HS-5 (cell line): ENCODE measurements around the gene TRAPPC1.
A peak's percentile ranks its signal among the peaks of the same experiment; 100 is the strongest.

ENCODE experiments used
- DNase-seq: peaks from one replicate; pipeline ENCODE4 v3.0.0-alpha.2; 2012; ENCODE audit warnings: low read depth

The TRAPPC1 gene

DNA sequence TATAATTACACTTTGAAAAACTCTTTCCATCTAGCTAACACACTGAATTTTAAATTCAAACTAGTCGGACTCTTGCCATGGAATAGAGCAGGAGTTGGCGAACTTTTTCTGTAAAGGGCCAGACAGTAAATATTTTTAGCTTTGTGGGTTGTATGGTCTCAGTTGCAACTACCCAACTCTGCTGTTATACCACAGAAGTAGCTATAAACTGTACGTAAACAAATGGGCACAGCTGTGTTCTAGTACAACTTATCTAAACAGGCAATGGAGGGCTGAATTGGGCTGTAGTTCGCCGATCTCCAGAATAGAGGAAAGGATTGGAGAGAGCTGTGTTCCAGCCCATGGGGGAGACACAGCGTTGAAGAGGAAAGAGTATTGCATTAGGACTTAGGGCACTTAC lies 9.0 kb upstream of the TRAPPC1 start:
- DNase-seq = no peak

DNA sequence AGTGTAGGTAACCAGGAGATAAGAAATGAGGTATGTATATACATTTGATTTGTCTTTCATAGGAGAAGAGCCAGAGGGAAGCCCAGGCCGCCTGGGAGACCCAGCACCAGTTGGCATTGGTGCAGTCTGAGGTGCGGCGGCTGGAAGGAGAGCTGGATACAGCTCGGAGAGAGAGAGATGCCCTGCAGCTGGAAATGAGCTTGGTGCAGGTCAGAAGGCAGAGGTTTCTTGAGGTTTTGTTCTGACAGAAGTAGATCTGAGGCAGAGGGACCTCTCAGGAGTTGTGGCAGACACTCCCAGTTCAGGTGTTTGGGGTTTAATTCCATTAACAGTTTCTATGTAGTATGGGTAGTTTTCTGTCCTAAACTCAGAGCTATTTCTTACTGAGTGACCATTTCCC lies 8.3 kb upstream of the TRAPPC1 start:
- no peak for DNase-seq

GRCh38 chr17:7935859-7936258 lies 4.1 kb upstream of the TRAPPC1 start:
- no peak for DNase-seq

DNA sequence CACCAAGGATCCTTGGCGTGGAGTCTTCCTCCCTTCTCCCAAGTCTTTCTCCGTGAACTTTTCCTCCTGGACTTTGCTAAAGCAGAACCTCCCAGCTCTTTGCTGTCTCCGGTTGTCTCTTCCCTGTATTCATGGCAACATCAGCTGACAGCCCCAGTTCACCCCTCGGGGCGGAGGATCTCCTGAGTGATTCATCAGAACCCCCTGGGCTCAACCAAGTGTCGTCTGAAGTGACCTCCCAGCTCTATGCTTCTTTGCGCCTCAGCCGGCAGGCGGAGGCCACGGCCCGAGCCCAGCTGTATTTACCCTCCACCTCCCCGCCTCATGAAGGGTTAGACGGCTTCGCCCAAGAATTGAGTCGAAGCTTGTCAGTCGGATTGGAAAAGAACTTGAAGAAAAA lies 1.2 kb upstream of the TRAPPC1 start:
- DNase-seq = no peak

DNA sequence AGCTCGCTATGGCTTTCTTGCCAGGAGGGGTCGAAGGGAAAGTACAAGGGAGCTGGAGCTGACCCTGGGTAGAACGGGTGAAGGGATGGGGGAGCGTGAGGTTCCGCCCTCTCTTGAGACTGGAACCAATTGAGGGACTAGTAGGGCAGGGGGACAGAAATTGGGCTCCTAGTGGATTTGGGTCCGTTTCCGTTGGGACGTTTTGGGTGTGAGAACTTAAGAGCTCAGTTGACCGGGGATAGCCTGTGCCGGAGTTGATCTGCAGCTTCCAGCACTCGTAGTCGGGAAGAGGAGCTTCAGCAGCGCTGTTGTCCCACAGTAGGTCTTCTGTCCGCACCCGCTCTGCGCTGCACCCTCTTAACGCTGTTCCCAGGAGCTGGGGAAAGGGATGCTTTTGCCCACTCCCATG lies 741 bp upstream of the TRAPPC1 start:
- no peak for DNase-seq

DNA sequence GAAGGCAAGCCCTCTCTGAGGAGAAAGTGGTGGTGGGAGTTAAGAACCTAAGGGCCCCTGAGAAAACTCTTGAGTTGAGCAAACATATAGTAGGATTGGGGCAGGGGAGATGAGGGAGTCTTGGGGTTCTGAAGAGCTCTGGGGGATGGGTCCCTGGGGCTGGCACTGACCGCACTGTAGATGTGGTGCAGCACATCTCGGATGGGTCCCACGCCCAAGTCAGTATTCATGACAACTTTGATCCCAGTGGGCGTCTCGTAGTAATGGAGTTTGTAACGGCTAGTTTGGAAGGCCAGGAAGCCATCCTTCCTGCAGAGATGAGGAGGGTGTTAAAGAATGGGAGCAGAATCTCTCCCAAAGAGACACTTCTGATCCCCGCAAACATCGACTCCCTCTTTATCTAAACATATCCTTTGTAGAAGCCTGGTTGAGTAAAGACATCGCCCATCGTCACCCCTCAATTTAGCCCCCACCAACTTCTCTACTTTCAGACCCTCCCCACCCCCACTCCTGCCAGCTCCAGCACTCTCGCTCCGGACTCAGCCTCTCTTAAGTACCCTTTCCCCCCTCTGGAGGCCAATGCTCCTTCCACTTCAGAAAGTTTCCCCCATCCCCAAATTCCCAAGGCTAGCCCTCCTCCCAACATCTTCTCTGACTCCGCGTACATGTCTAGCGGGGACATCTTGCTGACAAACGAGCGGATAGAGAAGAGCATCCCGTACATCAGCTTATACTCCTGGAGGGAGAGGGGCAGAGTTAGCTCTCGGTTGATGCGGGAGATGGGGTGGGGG lies 710 bp downstream of the TRAPPC1 start:
- DNase-seq = no peak

GRCh38 chr17:7929158-7930023 lies 2.4 kb downstream of the TRAPPC1 start, which contains the start of gene KCNAB3:
KCNAB3 (minus strand) TSS chr17:7929856; CDS start chr17:7929435, 421 bp downstream.
- DNase-seq = no peak

GRCh38 chr17:7927596-7927995 lies 4.2 kb downstream of the TRAPPC1 start:
- DNase-seq = no peak

GRCh38 chr17:7922845-7923628 lies 8.7 kb downstream of the TRAPPC1 start:
- DNase-seq = no peak

- no peak for DNase-seq
Observed at GRCh38 chr17:7922269-7922844, 9.4 kb downstream of the TRAPPC1 start.

DNA sequence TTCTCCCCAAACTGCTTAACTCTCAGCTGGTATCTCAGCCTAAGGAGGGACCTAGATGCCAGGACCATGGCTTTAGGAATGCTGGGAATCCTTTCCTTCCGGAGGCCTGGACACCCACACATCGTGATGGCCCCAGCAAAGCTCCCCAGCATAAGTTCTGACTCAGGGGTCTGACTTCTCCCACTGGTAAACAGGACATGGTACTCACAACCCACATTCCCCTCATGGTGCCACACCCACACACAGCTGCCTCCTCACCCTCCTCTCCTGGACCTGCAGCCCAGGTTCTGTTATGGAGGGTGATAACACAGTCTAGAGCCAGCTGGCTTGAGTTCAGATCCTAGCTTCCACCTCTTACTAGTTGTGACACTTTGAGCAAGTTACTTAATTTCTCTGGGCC lies 14.9 kb downstream of the TRAPPC1 start:
- peak; percentile 64 for DNase-seq

DNA sequence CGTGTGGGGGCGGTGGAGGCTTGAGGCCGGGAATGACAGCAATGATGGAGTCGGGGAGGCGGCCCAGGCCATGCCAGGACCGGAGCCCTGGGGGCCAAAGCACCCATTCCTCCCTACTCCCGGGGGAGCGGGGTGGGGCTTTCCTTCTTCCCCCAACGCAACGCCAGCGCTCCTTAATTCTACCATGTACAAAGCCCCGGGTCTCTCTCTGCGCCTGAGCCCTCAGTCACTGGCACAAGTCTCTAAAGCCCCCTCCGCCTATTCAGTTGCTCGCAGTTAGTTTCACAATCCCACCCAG lies 15.4 kb downstream of the TRAPPC1 start:
- DNase-seq = no peak

- peak; percentile 90 for DNase-seq
Observed at GRCh38 chr17:7915611-7916384, 15.9 kb downstream of the TRAPPC1 start, which contains the start of gene RNF227. RNF227 (minus strand) TSS chr17:7916289; CDS start chr17:7916195, 94 bp downstream.

- DNase-seq = peak; percentile 64
Observed at GRCh38 chr17:7915179-7915610, 16.6 kb downstream of the TRAPPC1 start.

GRCh38 chr17:7912927-7913524 lies 18.7 kb downstream of the TRAPPC1 start:
- DNase-seq = no peak

GRCh38 chr17:7911116-7911515 lies 20.6 kb downstream of the TRAPPC1 start:
- no peak for DNase-seq

DNA sequence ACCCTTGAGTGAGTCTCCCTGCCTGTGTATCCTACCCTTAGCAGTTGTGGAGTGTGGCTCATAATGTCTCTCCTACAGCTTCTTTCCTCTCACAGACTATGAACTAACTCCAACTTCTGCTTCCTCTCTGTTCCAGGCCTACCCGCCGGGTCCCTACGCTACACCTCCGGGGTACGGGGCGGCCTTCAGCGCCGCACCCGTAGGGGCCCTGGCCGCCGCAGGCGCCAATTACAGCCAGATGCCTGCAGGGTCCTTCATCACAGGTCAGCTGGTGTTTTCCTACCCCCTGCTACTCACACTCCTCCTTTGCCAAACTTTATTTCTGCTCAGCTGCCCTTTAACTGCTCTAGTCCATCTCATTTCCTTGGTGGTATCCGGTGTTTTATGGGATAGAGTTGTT lies 21.0 kb downstream of the TRAPPC1 start:
- DNase-seq = no peak

GRCh38 chr17:7910281-7910680 lies 21.5 kb downstream of the TRAPPC1 start:
- no peak for DNase-seq

DNA sequence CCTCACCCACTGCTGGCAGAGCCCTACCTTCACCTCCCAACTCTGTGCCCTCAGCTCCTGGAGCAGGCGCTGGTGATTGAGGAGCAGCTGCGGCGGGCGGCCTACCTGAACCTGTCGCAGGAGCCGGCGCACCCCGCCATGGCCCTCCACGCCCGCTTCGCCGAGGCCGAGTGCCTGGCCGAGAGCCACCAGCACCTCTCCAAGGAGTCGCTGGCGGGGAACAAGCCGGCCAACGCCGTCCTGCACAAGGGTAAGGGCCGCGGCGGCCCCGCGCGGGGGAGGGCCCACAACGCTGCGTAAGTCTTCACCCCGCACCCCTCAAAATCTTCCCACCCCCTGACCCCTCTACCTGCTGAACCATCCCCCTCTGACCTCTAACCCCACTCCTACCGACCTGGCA lies 22.7 kb downstream of the TRAPPC1 start:
- DNase-seq = no peak

DNA sequence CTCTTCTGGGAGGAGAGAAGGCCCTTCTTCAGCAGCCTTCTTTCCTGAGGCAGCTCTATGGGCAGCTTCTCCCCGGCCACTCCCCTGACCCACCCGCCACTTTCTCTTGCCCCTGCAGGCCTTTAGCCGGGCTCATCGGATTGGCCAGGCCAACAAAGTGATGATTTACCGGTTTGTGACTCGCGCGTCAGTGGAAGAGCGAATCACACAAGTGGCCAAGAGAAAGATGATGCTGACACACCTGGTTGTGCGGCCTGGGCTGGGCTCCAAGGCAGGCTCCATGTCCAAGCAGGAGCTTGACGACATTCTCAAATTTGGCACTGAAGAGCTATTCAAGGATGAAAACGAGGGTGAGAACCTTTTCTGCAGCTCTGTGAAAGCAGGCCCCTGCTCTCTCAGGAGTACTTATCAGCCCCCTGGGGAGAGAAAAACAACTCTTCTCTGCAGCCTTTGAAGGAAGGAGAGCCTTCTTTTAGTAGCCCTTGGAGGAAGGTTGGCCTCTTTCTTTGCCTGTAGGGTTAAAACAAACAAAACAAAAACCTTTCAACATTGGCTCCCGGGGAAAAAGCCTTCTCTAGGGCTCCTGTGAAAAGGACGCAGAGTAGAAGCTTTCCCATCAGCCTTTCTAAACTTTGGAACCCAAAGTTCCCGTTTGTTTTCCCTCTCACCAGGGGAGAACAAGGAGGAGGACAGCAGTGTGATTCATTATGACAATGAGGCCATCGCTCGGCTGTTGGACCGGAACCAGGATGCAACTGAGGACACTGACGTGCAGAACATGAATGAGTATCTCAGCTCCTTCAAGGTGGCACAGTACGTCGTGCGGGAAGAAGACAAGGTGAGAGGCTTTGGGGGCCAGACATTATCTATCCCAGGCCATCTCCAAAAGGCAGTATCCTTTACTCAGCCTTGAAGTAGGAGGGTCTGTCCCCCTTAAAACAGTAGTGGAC lies 28.3 kb downstream of the TRAPPC1 start:
- DNase-seq = no peak
